NOMO-1 treated with DMSO at 0.1 percent for 48 hours (cell line): Measurements from ENCODE around the gene IGSF8.
"Not testable (repeated sequence)": the region's sequence is repeated elsewhere in the genome, so short reads cannot be mapped to it uniquely, and the experiment has no call there.

Experiments used
- DNase-seq: peaks from one replicate; lab custom pipeline; 2025; ENCODE audit not compliant: unreplicated experiment; lab: John Stamatoyannopoulos, UW

Gene IGSF8

DNA sequence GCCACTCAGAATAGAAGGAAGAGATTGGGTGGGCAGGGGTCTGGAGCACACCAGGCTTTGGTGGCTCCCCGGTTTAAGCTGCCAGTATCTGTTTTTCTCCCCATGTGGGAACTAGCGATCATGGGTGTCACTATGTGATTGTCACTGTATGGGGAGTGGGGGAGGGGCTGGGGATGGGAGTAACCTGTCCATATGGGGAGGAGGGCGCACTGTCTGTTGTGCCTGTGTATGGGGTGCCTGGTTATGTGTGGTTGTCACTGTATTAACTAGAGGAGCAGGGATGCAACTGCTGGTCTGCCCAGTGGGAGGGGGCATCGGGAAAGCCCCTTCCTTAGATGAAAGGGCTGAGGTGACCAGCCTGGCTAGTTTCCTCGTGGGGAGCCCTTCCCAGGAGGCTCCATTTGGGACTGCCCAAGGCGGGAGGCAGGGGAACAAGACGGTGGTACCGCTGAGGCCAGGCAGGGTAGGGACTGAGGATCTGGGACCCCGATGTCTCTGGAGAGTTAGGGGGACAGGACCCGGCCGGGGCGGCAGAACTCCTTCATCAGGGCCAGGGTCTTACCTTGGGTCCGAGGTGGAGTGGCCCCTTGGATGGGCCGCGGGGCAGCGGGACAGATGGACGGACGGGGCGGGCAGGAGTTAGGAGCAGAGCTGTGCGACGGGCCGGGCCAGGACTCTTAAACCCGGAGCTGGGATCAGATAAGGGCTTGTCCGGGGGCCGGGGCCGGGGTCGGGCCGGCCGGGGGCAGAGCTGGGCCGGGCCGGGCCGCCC is 28.8 kb downstream of the IGSF8 start, which contains the start of gene KCNJ10:
Gene KCNJ10, minus strand, starts transcription at position 701 of the 772 bp plus-strand sequence. CDS start 27,628 bp downstream, outside the sequence.
- no peak for DNase-seq

DNA sequence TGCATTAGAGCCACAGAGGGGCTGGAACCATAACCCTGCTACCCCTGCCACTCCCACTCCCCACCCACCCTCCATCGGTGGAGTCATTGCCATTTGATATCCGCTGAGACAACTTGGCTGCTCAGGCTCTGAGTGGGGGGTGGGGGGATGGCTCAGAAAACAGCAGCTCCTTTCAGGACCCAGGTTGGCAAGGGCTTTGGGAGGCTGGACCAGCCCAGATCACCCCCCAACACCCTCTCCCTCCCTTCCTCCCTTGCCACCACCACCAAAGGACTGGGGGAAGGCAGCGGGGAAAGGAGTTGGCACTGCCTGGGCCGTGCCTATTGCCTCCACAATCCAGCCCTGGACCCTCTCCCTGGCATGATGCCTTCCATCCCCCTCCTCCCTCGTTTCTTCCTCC is 30.2 kb downstream of the IGSF8 start:
- DNase-seq, result no peak

DNA sequence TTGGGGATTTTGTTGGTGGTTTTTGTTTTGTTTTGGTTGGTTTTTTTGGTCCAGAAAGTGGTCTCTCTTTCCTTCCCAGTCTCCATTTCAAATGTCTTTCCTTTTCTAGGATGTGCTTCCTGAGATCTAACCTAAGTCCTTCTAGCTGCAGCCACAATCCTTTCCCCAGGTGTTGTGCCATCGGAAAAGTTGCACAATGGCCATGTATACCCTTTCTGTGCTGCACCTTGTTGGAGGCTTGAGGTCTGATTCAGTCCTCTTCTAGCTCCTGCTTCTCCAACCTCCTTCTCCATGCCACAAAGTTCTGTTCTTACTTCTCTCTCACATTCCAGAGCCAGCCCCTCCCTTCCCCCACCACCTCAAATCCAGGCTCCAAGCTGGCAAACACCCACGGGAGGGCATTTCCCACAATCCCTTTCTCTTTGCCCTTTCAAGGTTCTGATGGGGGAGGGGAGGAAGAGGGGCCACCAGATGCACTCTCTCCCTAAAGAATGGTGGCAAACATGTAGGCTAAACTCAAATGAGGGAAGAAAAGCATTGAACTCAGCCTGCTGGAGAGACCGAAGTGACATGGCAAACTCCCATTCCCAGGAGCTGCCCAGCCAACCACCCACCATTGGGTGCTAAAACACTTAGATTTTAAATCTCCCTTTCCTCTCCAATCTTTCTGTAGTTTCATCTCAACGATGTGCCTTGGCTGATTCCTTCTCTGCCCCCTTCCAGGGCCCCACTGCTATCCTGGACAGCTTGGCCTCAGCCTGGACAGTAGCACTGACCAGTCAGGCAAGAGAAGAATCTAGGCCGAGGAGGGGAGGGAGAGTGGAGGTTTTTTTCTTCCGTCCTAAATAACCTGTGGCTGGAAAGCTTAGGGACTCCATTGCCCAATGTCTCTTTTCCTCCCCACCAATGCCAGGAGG is 31.3 kb downstream of the IGSF8 start:
- no peak for DNase-seq

DNA sequence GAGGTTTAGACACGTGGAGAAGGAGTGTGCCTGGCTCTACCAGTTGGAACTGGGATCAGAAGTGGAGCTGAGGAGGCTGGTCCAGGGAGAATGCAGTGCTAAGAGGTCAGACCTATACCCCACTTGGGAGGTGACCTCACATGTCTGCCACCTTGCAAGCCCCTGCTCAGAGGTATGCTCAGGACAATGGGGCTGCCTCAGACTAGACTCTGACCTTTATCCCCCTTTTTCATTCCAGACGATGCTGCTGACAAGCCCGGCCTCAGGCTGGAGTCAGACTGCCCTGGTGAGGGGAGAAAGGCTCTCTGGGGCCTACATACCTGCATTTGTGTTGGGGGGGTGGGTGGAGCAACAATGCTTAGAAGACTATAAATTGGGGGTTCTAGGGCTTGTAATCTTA is 33.7 kb downstream of the IGSF8 start:
- DNase-seq, result no peak

DNA sequence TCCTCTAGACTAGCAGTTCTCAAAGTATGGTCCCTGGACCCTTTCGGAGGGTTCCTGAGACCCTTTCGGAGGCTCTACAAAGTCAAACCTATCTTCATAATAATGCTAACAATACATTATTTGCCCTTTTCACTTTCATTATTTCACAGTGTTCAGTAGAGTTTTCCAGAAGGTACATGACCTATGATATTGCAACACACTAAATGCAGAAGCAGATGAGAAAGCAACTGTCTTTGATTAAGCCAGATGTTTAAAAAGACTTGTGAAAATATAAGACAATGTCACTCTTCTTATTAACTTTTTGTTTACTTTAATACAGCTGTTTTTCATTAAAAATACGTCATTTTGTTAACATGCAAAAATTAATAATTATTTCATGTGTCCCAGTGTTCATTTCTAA is 34.3 kb downstream of the IGSF8 start:
- DNase-seq, result peak; percentile 12

DNA sequence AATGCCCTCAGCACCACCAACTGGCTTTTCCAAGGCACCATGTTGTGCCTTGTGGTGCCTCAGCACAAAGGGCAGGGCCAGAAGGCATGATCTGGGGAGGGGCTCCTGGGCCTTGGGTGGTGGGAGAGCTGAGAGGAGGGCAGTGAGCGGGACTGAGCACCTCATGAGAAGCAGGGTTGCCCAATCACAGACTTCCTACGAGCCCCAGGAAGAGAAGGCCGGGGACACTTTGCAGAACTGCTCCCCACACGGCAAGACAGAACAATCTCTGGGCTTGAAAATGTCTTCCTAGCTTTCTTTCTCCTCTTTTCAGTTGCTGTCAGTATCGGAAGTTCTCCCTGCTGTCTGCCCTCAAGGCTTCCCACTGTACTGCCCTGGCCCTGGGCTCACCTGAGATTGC is 35.2 kb downstream of the IGSF8 start:
- no peak for DNase-seq

DNA sequence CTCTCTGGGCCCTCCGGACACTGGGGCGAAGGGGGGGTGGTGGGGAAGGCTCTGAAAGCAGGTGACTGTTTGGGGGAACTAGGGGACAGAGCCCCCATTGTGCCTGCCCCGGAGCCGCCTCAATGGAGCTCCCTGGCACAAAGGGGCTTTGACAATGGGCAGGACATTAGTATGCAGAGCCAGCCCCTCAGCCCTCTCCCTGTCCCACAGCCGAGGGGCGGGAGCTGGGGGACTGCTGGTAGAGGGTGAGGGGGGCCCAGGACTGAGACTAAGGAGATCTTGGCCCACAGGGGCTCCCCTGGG is 36.2 kb downstream of the IGSF8 start:
- DNase-seq, result no peak

DNA sequence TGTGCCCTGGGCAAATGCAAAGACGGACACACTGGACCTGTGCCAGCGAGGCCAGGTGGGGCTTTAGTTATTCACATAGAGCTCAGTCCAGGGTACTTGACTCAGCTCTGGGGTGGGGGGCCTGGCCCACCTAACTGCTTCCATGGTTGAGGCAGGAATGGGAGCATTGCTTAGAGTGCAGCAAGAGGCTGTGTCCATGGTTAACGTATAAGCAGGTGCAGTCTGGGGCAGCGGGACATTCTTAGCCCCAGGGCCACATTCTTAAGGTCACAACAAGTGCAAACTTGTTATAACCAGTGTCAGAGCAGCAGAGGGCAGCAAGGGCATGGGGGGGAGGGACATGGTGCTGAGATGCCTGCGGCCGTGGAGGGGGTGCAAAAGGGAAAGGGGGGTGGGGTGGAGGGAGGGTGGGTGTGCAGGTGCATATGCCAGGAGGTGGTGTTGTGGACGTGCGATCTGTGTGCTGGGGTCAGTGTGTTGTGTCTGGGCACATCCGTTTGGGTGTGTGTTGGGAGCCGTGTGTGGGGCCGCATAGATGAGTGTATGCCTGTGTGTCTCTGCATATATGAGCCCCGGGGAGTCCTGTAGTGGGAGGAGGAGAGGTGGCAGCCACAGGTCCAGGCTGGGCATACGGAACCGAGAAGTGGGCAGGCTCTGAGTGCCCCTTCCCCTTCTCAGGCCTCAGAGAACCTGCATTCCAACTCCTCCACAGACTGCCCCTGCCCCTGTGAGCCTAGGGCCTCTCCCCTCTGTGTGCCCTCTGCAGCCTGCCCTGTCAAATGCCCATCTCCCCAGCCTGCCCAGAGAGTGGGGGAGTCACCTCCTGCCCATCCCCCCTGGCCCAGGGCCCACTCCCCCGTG is 36.8 kb downstream of the IGSF8 start:
- no peak for DNase-seq

DNA sequence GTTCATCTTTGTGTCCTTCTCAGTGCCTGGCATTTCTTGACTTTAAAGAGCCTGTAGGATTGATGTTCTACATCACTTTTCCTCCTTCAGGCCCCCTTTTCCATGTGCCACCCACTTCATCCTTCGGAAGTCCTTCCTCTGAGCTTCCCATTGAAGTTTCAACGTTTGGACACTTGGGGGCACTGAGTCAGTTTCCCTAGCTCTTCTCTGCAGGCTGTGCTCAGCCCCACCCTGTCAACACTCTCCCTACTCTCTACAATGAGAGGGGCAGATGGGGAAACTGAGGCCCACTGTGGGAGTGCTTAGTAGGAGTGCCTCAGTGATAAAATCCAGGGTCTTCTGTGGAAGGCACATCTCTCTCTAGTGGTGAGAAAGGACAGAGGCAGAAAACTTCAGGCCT is 40.3 kb downstream of the IGSF8 start:
- DNase-seq, result no peak

DNA sequence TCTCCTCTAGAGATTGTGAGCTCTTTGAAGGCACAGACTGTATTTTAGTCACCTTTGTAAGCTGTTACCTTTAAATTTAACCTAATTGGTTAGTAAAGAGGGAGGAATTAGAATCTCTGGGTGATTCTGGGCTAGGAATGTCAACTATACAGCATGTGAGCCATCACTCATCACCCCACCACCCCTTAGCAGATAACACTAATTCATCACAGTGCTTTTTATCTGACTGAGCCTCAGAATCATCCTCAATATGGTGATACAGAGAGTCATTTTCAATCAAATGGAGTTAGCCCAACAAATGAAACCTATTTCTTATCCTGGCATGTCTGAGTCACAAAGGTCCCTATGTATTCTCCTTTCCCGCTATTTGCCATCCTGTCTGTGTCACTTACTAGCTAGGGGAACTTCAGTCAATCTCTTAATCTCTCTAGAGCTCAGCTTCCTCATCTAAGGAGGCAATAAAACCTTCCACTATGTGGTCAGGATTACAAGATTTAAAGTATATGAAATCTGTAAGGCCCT is 41.7 kb downstream of the IGSF8 start:
- peak; percentile 34 for DNase-seq

DNA sequence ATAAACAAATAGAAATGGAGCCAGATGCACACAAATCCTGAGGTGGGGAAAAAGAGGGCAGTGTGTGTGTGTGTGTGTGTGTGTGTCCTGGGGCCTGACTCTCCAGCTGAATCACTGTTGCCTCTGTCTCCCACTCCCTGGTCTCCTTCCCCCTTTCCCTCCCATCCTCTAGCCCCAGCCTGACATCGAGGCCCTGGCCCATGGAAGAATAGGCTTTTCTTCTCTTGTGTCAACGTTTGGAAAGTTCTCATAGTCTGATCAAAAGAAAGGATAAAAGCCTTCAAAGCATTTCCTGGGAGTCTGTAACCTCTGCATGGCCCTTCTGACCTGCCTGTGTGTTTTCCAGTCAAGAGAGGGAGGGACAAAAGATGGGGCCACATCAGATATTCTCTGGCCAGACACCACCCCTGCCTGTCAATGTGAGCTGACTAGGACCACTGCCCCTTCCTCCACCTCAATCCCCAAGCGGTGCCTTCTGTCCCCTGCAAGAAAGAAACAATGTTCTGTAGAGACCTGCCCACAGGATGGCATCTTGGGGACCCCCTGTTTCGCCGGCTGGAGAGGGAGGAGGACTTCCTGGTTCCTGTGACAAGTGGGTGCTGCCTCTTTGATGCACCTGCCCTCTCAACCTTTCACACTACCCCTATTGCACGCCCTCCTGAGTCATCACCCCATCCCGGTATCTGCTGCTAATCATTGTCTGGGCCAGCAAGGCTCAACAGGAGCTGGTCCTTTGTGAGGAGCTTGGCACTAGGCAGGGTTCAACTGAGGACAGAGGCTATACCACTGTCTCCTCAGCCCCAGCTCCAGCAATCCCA is 44.7 kb downstream of the IGSF8 start:
- no peak for DNase-seq

DNA sequence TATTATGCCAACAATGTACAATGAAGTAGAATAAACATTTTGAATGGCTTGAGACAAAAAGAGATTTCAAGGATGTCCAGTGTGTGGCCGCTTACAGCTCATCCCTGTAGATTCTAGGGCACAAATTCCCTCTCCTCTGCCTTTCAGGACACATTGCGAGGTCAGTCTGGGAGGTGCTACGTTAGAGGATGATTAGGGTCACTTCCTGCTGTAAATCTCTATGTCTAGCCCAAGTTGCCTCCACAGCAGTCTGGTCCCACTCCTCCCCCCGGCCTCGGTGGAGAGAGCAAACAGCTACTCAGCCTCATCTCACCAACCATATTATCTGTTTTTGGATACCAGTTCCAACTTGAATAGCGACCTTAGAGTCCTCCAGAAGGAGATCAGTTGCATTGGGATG is 45.5 kb downstream of the IGSF8 start:
- no peak for DNase-seq

DNA sequence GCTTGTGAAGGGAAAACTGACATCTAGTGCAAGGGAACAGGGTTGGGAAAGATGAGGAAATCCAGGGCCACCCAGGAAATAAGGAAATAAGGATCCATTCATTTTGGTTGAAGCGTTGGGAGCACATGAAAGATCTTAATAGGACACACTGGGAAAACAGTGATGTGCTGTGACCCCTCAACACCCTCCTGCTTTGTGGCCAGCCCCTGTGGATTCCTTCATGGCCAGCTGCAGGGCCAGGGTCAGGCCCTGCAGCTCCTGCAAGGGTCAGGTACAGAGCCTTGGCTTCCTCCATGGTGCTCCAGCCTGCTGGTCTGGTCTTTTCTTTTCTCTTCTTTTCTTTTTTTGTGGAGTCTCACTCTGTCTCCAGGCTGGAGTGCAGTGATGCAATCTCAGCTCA is 47.8 kb downstream of the IGSF8 start:
- no peak for DNase-seq

DNA sequence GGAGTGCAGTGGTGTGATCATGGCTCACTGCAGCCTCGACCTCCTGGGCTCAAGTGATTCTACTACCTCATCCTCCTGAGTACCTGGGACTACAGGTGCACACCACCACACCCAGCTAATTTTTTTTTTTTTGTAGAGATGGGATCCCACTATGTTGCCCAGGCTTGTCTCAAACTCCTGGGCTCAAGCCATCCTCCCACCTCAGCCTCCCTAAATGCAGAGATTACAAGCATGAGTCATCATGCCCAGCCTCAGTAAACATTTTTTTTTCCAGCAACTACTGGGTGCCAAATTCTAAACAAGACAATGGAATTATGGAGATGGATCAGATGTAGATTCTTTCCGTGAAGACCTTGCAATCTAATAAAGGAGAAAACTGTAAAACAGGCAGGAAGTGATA is 48.2 kb downstream of the IGSF8 start:
- not testable (repeated sequence) for DNase-seq

DNA sequence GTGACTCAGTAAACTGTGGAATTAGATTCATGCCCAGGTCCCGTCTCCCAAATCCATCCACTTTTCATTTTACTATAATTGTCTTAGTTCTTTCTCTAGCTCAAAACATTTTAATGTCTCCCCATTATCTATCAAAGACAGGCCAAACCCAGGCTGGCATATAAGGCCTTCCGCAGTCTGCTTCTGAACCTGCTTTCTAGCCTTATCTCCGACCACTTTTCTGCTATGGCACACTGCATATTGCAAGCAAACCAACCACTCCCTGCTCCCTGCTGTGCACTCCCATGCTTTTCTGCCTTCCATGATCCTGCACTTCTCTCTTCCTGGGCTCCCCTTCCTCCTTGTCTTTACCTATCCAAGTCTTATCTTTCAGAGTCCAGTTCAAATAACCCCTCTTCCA is 49.3 kb downstream of the IGSF8 start:
- DNase-seq, result no peak

DNA sequence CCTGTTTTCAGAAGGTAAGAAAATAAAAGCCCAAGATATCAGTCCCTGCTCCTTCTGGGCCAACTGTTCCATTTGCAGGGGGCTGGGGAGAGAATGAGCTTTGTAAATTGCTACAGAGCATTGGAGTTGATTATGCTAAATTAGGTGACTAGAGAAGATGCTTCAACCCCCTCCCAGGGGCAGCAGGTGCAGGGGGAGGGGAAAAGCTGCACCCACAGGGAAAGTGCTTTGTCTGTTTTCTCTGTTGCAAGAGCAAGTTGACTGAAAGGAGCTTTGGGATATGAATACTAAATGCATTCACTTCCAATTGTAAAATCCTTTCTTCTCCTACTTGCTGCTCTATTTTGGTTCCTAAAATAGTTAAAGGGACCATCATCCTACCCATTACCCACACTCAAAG is 50.1 kb downstream of the IGSF8 start:
- no peak for DNase-seq

DNA sequence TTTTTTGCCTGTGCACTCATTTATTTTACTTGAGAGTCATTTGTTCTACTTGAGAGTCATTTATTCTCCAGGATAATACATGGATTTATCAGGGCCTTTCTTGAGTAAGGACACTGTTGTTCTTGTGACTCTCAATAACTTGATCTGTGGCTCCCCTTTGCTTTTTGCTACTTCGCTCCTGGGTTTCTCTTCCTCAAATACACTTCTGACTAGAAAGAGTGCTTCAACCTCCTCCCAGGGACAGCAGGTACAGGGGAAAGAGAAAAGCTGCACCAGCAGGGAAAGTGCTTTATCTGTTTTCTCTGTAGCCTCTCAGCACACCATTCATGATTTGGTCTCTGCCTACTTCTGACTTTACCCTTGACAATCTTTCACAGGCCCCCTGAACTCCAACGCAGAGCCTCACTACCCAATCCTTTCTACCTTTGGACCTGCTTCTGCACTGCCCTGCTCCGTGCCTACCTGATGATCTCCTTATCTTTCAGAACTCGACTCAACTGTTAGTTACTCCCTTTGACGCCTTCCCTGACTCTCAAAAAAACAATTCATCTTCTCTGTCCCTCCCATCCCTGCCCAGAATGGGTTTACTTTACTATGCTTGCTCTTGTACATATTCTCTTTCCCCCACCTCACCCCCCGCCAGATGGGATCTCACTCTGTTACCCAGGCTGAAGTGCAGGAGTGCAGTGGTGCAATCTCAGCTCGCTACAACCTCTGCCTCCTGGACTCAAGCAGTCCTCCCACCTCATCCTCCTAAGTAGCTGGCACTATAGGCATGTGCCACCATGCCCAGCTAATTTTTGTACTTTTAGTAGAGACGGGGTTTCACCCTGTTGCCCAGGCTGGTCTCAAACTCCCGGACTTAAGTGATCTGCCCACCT is 51.1 kb downstream of the IGSF8 start:
- DNase-seq, result peak; percentile 48

DNA sequence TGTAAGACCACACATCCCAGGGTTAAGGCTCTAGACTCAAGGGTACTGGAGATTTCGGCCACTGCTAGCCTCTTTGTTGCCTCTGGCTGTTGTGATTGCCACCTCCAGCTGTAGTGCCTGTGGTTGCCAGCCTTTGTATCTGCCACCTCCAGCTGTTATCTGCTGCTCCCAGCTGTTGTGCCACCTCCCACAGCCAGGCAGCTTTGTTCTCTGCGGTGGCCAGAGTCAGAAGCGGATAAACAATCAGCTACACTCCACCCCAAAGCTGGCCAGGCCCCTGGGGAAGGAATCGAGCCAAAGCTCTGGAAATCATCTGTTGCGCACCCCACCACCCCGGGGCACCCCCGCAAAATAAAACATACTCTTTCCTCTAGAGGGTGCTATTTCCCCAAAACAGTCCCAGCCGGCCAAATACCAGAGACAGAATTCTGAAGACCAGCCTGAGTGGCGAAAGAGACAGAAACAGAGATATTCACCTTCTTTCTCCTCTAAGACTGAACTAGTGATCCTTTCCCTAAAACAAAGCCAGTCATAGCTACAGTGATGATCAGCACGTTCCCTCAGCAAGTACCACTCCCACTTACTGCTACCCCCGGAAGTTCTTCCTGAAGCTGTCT is 51.8 kb downstream of the IGSF8 start:
- peak; percentile 42 for DNase-seq

DNA sequence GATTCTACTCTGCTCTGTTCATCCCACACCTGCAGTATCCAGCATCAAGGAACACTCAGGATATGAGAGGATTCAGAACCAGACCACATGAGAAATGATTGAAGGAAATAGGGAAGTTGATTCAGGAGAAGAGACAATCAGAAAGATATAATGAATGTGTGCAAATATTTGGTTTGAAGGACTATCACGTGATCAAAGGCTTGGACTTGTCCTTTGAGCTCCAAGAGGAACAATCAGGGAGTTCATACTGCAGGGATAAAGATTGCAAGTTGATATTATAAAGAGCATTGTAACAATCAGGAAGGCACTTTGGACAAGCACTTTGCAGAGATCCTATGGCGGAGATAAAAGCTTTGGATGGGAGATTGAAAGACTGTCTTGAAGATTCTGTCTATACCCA is 52.8 kb downstream of the IGSF8 start:
- DNase-seq, result no peak
